Prostate gland (tissue), 2 donors: ENCODE results near the gene TRIM69.
"Not testable (repeated sequence)": the region's sequence is repeated elsewhere in the genome, so short reads cannot be mapped to it uniquely, and the experiment has no call there.

Experiments used
- CTCF ChIP-seq, 4 experiments: fragments of 200-600 bp in 2 of 4; fragments of 450-650 bp in 2 of 4; sonication (generic) in 2 of 4; IDR thresholded peaks; 1 replicate in 3 of 4; 2 replicates in 1 of 4; pipeline ENCODE4 v1.5.1; 2016 to 2019; ENCODE audit warnings: antibody characterized with exemption in 4 of 4, mild to moderate bottlenecking in 2 of 4, moderate library complexity in 2 of 4
- POLR2AphosphoS5 ChIP-seq: sonication (generic); formaldehyde crosslinking; IDR thresholded peaks from one replicate; pipeline ENCODE4 v1.6.1; 2017; ENCODE audit warnings: antibody characterized with exemption

GRCh38 chr15:44784918-44785274, 48.6 kb downstream of the TRIM69 start:
- TF ChIP-seq CTCF (IDR thresholded peaks at IDR 0.05); POLR2AphosphoS5: not testable (repeated sequence)
